Tongue (tissue), 2 donors: Measurements from ENCODE around the gene ALDH16A1. TPM values are rescaled to one million over a fixed set of nuclear protein-coding genes. Genes with fewer than 3 reads are reported as not detected.

ENCODE experiments used
- DNase-seq: peaks from one replicate; pipeline ENCODE4 v3.0.0-alpha.2; 2015
- total RNA-seq: library from RNA; depleted of rRNA; stranded (reverse); fragments of >200 nt; gene quantifications from one replicate; pipeline ENCODE4 v1.2.3, GENCODE V29; 2014

ALDH16A1 gene
- total RNA-seq, 1 donor from 2014 or later: 34.6 TPM

GRCh38 chr19:49488863-49489537 is 36.0 kb downstream of the ALDH16A1 start:
- DNase-seq: no peak

- no peak for DNase-seq
These were observed 36.7 kb downstream of the ALDH16A1 start for GRCh38 chr19:49489601-49490167.

- DNase-seq: no peak
These were observed 37.4 kb downstream of the ALDH16A1 start for GRCh38 chr19:49490287-49491029.

- no peak for DNase-seq
These were observed 38.2 kb downstream of the ALDH16A1 start for GRCh38 chr19:49491030-49491803.

GRCh38 chr19:49491804-49492572 is 39.0 kb downstream of the ALDH16A1 start:
- no peak for DNase-seq

GRCh38 chr19:49492573-49493405 is 39.8 kb downstream of the ALDH16A1 start:
- DNase-seq: no peak

GRCh38 chr19:49496574-49497008 is 43.6 kb downstream of the ALDH16A1 start:
- DNase-seq: no peak

- DNase-seq: peak; percentile 73
These were observed 44.2 kb downstream of the ALDH16A1 start for GRCh38 chr19:49497047-49497788.

GRCh38 chr19:49497789-49498103 is 44.7 kb downstream of the ALDH16A1 start:
- no peak for DNase-seq

- no peak for DNase-seq
These were observed 45.5 kb downstream of the ALDH16A1 start for GRCh38 chr19:49498475-49498874.

- no peak for DNase-seq
These were observed 46.1 kb downstream of the ALDH16A1 start for GRCh38 chr19:49499030-49499670.

GRCh38 chr19:49502866-49503581 is 50.0 kb downstream of the ALDH16A1 start:
- DNase-seq: peak; percentile 85

- DNase-seq: no peak
These were observed 50.5 kb downstream of the ALDH16A1 start for GRCh38 chr19:49503582-49503962.

GRCh38 chr19:49506575-49507105 is 53.6 kb downstream of the ALDH16A1 start:
- peak; percentile 50 for DNase-seq

GRCh38 chr19:49507803-49508494 is 54.9 kb downstream of the ALDH16A1 start:
- DNase-seq: no peak

GRCh38 chr19:49512970-49513745 is 60.1 kb downstream of the ALDH16A1 start:
- DNase-seq: peak; percentile 77

GRCh38 chr19:49513746-49514118 is 60.7 kb downstream of the ALDH16A1 start:
- DNase-seq: no peak
